ENCODE results near the gene ZNF101. TPM values are rescaled to one million over a fixed set of nuclear protein-coding genes. Genes with fewer than 3 reads are reported as not detected.
"Not testable (repeated sequence)": the region's sequence is repeated elsewhere in the genome, so short reads cannot be mapped to it uniquely, and the experiment has no call there.

ZNF101 gene
- polyA plus RNA-seq, 1 experiment: 2.5 TPM

- POLR2A ChIA-PET: no interaction called here
- CTCF ChIA-PET: no interaction called here
- H3K27me3 ChIP-seq (ENCODE audit: control insufficient read depth, insufficient read depth, low read length): no peaks in the 10 kb centered on the region
- H3K4me3 ChIP-seq (ENCODE audit: low read depth, low read length): no peak overlapping the region
- no peaks in the 10 kb centered on the region for H3K36me3 ChIP-seq (ENCODE audit: control insufficient read depth, insufficient read depth, low read length)
- TF ChIP-seq, protein P1, sequence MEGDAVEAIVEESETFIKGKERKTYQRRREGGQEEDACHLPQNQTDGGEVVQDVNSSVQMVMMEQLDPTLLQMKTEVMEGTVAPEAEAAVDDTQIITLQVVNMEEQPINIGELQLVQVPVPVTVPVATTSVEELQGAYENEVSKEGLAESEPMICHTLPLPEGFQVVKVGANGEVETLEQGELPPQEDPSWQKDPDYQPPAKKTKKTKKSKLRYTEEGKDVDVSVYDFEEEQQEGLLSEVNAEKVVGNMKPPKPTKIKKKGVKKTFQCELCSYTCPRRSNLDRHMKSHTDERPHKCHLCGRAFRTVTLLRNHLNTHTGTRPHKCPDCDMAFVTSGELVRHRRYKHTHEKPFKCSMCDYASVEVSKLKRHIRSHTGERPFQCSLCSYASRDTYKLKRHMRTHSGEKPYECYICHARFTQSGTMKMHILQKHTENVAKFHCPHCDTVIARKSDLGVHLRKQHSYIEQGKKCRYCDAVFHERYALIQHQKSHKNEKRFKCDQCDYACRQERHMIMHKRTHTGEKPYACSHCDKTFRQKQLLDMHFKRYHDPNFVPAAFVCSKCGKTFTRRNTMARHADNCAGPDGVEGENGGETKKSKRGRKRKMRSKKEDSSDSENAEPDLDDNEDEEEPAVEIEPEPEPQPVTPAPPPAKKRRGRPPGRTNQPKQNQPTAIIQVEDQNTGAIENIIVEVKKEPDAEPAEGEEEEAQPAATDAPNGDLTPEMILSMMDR (IDR thresholded peaks at IDR 0.05; ENCODE audit: insufficient read depth, low read depth, low read length): no peak
- DNase-seq (ENCODE audit: low read depth): no peak
Observed at GRCh38 chr19:19686580-19686979, 17.9 kb downstream of the ZNF101 start.

GRCh38 chr19:19687090-19687489 is 18.5 kb downstream of the ZNF101 start:
- Histone ChIP-seq H3K4me3 (ENCODE audit: low read depth, low read length) (no peak overlapping the region), H3K36me3 (ENCODE audit: control insufficient read depth, insufficient read depth, low read length) (no peaks in the 10 kb centered on the region), H3K27me3 (ENCODE audit: control insufficient read depth, insufficient read depth, low read length) (no peaks in the 10 kb centered on the region)
- TF ChIP-seq, protein P1 (IDR thresholded peaks at IDR 0.05; ENCODE audit: insufficient read depth, low read depth, low read length): no peak
- ChIA-PET POLR2A (no interaction called here), CTCF (no interaction called here)
- no peak for DNase-seq (ENCODE audit: low read depth)

GRCh38 chr19:19689023-19689422 is 20.4 kb downstream of the ZNF101 start:
- H3K27me3 ChIP-seq (ENCODE audit: control insufficient read depth, insufficient read depth, low read length); POLR2A ChIA-PET; H3K36me3 ChIP-seq (ENCODE audit: control insufficient read depth, insufficient read depth, low read length); CTCF ChIA-PET; DNase-seq (ENCODE audit: low read depth); H3K4me3 ChIP-seq (ENCODE audit: low read depth, low read length): not testable (repeated sequence)

GRCh38 chr19:19691683-19692082 is 23.0 kb downstream of the ZNF101 start:
- TF ChIP-seq, protein P1 (IDR thresholded peaks at IDR 0.05; ENCODE audit: insufficient read depth, low read depth, low read length): no peak
- Histone ChIP-seq H3K36me3 (ENCODE audit: control insufficient read depth, insufficient read depth, low read length) (no peaks in the 10 kb centered on the region), H3K27me3 (ENCODE audit: control insufficient read depth, insufficient read depth, low read length) (no peaks in the 10 kb centered on the region), H3K4me3 (ENCODE audit: low read depth, low read length) (no peak overlapping the region)
- ChIA-PET CTCF (no interaction called here), POLR2A (no interaction called here)
- no peak for DNase-seq (ENCODE audit: low read depth)

- ChIA-PET CTCF (no interaction called here), POLR2A (no interaction called here)
- no peak overlapping the region for H3K4me3 ChIP-seq (ENCODE audit: low read depth, low read length)
- no peaks in the 10 kb centered on the region for H3K36me3 ChIP-seq (ENCODE audit: control insufficient read depth, insufficient read depth, low read length)
- H3K27me3 ChIP-seq (ENCODE audit: control insufficient read depth, insufficient read depth, low read length): no peaks in the 10 kb centered on the region
- TF ChIP-seq, protein P1 (IDR thresholded peaks at IDR 0.05; ENCODE audit: insufficient read depth, low read depth, low read length): no peak
- DNase-seq (ENCODE audit: low read depth): no peak
Observed at GRCh38 chr19:19696386-19696785, 27.7 kb downstream of the ZNF101 start.

GRCh38 chr19:19697589-19697988 is 28.9 kb downstream of the ZNF101 start:
- H3K36me3 ChIP-seq (ENCODE audit: control insufficient read depth, insufficient read depth, low read length): no peaks in the 10 kb centered on the region
- POLR2A ChIA-PET: no interaction called here
- CTCF ChIA-PET: no interaction called here
- H3K27me3 ChIP-seq (ENCODE audit: control insufficient read depth, insufficient read depth, low read length): no peaks in the 10 kb centered on the region
- H3K4me3 ChIP-seq (ENCODE audit: low read depth, low read length): no peak overlapping the region
- no peak for DNase-seq (ENCODE audit: low read depth)
- TF ChIP-seq, protein P1 (IDR thresholded peaks at IDR 0.05; ENCODE audit: insufficient read depth, low read depth, low read length): no peak

DNA sequence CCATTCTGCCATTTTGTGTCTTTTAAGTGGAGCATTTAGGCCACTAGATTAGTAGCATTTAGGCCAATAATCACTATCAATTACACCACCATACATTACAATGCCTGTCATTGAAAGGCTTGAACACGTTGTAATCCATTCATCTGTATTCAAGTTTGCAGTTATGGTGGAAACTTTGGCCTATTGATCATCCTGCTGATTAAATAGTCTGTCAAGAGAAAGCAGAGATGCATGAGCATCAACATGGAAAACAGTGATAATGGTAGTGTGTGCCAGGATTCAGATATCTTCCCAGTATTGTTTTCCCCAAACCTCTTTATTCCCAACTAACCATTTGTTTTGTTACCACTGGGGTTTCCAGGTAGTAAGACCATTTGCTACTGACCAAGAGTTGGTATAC is 31.9 kb downstream of the ZNF101 start:
- POLR2A ChIA-PET; DNase-seq (ENCODE audit: low read depth); H3K27me3 ChIP-seq (ENCODE audit: control insufficient read depth, insufficient read depth, low read length); CTCF ChIA-PET; H3K36me3 ChIP-seq (ENCODE audit: control insufficient read depth, insufficient read depth, low read length); H3K4me3 ChIP-seq (ENCODE audit: low read depth, low read length): not testable (repeated sequence)
